Esophagus (tissue), 2 donors: ENCODE results near the gene NCR2. TPM values are rescaled to one million over a fixed set of nuclear protein-coding genes. Genes with fewer than 3 reads are reported as not detected.

ENCODE experiments used
- H3K27ac ChIP-seq, 2 donors: one replicate each; pipeline ENCODE4 v1.5.1; 2013; ENCODE audit warnings: low read depth in 2 of 2, mild to moderate bottlenecking in 2 of 2, inconsistent platforms in 1 of 2, low read length in 1 of 2, moderate library complexity in 1 of 2
- H3K27me3 ChIP-seq, 2 donors: one replicate each; pipeline ENCODE4 v1.6.1; 2013; ENCODE audit warnings: low read length in 2 of 2, control low read depth in 1 of 2, mild to moderate bottlenecking in 1 of 2; ENCODE audit not compliant: insufficient read depth in 2 of 2, control insufficient read depth in 1 of 2
- H3K36me3 ChIP-seq, 2 donors: one replicate each; pipeline ENCODE4 v1.6.1; 2013; ENCODE audit warnings: low read length in 1 of 2; ENCODE audit not compliant: control insufficient read depth in 2 of 2, insufficient read depth in 2 of 2
- H3K4me1 ChIP-seq, 2 donors: one replicate each; pipeline ENCODE4 v1.6.1; 2013; ENCODE audit warnings: low read length in 1 of 2; ENCODE audit not compliant: control insufficient read depth in 2 of 2, insufficient read depth in 2 of 2
- H3K4me3 ChIP-seq, 2 donors: one replicate each; pipeline ENCODE4 v1.5.1; 2013; ENCODE audit warnings: low read length in 2 of 2, mild to moderate bottlenecking in 2 of 2, low read depth in 1 of 2, moderate library complexity in 1 of 2
- H3K9me3 ChIP-seq, 2 donors: one replicate each; pipeline ENCODE4 v1.6.1; 2013; ENCODE audit warnings: mild to moderate bottlenecking in 2 of 2, low read depth in 1 of 2, low read length in 1 of 2, moderate library complexity in 1 of 2; ENCODE audit not compliant: control insufficient read depth in 2 of 2, insufficient read depth in 1 of 2
- WGBS, 2 donors: extraction: QIAGEN DNeasy Blood & Tissue Kit; methylation state at CpG; one replicate each; pipeline ENCODE4 v1.1.7; 2013; 5-methylcytosine and 5-hydroxymethylcytosine counted together
- polyA plus RNA-seq, 2 donors: library from polyadenylated mRNA; stranded (reverse); fragments of 200-250 nt; gene quantifications; one replicate each; pipeline ENCODE4 v1.2.3, GENCODE V29; 2013
- donor health status: healthy with polysubstance abuse.
- donor health status: Bipolar disorder and iron deficiency.

NCR2 gene
- polyA plus RNA-seq, 2 donors: not detected

DNA sequence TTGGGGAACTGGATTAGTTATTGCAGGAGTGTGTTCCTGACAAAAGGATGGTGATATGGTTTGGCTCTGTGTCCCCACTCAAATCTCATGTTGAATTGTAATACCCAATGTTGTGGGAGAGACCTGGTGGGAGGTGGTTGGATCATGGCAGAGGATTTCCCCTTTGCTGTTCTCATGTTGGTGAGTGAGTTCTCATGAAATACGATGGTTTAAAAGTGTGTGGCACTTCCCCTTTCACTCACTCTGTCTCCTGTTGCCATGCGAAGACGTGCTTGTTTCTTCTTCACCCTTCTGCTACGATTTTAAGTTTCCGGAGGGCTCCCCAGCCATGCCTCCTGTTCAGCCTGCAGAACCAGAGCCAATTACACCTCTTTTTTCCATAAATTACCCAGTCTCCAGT, 32.8 kb upstream of the NCR2 start:
- Histone ChIP-seq H3K36me3 (no peaks in the 10 kb centered on the region), H3K4me3 (no peak overlapping the region), H3K9me3 (no peaks in the 10 kb centered on the region), H3K27me3 (no peaks in the 10 kb centered on the region), H3K4me1 (no peaks in the 10 kb centered on the region), H3K27ac (no peak overlapping the region)
- WGBS, 2 donors: 67 to 73% methylated on average over 5 of the region's 5 CpGs

DNA sequence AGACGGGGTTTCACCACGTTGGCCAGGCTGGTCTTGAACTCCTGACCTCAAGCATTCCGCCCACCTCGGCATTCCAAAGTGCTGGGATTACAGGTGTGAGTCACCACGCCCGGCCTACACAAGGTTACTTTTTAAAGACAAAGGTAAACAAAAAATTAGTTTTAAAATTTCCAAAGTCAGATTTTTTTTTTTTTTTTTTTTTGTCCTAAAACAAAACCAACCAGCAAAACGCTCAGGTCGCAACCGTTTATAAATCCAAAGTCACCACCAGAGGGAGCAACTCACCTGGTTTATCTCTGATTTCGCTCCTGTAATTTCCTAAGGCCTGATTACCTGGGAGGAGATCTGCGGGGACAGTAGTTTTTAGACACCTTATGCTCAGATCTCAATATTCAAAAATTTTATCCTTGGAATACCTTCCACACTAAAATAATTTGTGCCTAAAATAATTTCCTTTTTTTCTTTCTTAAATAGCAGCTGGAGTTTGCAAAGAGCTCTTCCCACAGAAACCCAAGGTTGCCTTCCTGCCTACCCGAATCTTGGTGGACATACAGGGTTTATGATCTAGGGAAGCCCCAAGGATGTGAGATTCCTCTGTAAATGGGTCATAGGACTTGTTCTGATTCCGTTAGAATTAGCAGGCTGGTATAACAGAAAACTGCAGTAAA, 29.1 kb upstream of the NCR2 start:
- H3K9me3 ChIP-seq: no peaks in the 10 kb centered on the region
- no peaks in the 10 kb centered on the region for H3K27me3 ChIP-seq
- H3K36me3 ChIP-seq: no peaks in the 10 kb centered on the region
- WGBS, 2 donors: 23 to 24% methylated on average over 13 of the region's 13 CpGs
- no peak overlapping the region for H3K27ac ChIP-seq
- H3K4me3 ChIP-seq: no peak overlapping the region
- H3K4me1 ChIP-seq: no peaks in the 10 kb centered on the region

- H3K4me1 ChIP-seq: peaks cover 0 to 3% of the 10 kb centered on the region in 2 donors
- H3K36me3 ChIP-seq: no peaks in the 10 kb centered on the region
- no peak overlapping the region for H3K4me3 ChIP-seq
- H3K9me3 ChIP-seq: no peaks in the 10 kb centered on the region
- H3K27me3 ChIP-seq: peaks cover 0 to 2% of the 10 kb centered on the region in 2 donors
- 58 to 59% methylated on average over 2 of the region's 2 CpGs for WGBS, 2 donors
- no peak overlapping the region for H3K27ac ChIP-seq
These were observed 20.2 kb upstream of the NCR2 start for GRCh38 chr6:41315203-41315602.

- no peak overlapping the region for H3K27ac ChIP-seq
- no peaks in the 10 kb centered on the region for H3K9me3 ChIP-seq
- H3K4me3 ChIP-seq: no peak overlapping the region
- H3K36me3 ChIP-seq: no peaks in the 10 kb centered on the region
- peaks cover 0 to 3% of the 10 kb centered on the region in 2 donors for H3K4me1 ChIP-seq
- peaks cover 0 to 2% of the 10 kb centered on the region in 2 donors for H3K27me3 ChIP-seq
- WGBS, 2 donors: 81 to 83% methylated on average over 1 of the region's 1 CpG
These were observed 19.3 kb upstream of the NCR2 start for GRCh38 chr6:41315943-41316620.

- no peak overlapping the region for H3K27ac ChIP-seq
- WGBS, 2 donors: 31 to 32% methylated on average over 9 of the region's 9 CpGs
- no peak overlapping the region for H3K4me3 ChIP-seq
- peaks cover 0 to 2% of the 10 kb centered on the region in 2 donors for H3K27me3 ChIP-seq
- H3K9me3 ChIP-seq: no peaks in the 10 kb centered on the region
- no peaks in the 10 kb centered on the region for H3K36me3 ChIP-seq
- H3K4me1 ChIP-seq: peaks cover 0 to 3% of the 10 kb centered on the region in 2 donors
These were observed 17.2 kb upstream of the NCR2 start for GRCh38 chr6:41318261-41318653.

DNA sequence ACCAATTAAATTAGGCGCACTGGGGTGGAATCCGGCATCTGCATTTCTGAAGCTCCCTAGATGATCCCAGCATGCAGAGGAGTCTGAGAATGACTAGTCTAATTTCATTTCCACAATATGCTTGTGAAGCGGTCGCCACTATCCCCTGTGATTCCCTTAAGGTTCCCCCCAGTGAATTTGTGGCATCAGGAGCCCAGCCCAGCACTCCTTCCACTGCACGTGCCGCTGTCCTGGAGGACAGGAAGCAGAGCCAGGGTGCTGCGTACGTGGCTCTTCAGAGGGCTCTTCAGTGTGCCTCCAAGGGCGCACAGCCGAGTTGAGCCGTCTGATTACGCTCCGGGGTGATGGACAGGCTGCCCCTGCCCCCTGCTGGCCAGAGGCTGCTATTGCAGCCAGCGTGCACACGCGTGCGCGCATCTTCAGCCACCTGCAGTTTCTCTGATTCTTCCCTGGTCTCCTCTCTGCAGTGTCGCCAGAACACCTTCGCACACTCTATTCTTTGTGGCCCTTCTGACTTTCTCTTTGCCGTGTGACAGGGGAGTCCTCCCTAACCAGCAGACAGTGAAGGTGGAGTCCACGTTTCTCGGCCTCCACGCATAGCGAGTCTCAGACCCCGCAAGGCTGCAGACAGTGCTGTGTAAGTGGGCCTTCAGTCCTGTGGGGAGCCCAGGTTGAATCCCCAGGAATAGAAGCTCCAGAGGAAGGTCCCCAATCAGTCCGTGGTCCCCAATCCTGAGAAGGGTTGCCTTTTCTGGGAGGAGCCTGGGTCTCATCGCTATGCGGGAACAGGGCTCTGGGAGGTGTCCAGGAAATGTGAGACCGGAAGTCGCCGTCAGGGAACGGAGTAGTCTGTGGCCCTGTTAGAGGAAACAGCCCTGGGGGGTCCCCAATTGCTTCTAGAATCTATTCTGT, 16.5 kb upstream of the NCR2 start:
- no peaks in the 10 kb centered on the region for H3K9me3 ChIP-seq
- WGBS, 2 donors: 23% methylated on average over 33 of the region's 33 CpGs
- H3K36me3 ChIP-seq: no peaks in the 10 kb centered on the region
- peaks cover 0 to 3% of the 10 kb centered on the region in 2 donors for H3K4me1 ChIP-seq
- no peak overlapping the region for H3K4me3 ChIP-seq
- H3K27me3 ChIP-seq: peaks cover 0 to 2% of the 10 kb centered on the region in 2 donors
- no peak overlapping the region for H3K27ac ChIP-seq

- 76 to 90% methylated on average over 4 of the region's 4 CpGs for WGBS, 2 donors
- no peak overlapping the region for H3K27ac ChIP-seq
- no peaks in the 10 kb centered on the region for H3K36me3 ChIP-seq
- no peaks in the 10 kb centered on the region for H3K9me3 ChIP-seq
- no peak overlapping the region for H3K4me3 ChIP-seq
- H3K27me3 ChIP-seq: peaks cover 0 to 6% of the 10 kb centered on the region in 2 donors
- peaks cover 0 to 3% of the 10 kb centered on the region in 2 donors for H3K4me1 ChIP-seq
These were observed 14.2 kb upstream of the NCR2 start for GRCh38 chr6:41321183-41321582.

DNA sequence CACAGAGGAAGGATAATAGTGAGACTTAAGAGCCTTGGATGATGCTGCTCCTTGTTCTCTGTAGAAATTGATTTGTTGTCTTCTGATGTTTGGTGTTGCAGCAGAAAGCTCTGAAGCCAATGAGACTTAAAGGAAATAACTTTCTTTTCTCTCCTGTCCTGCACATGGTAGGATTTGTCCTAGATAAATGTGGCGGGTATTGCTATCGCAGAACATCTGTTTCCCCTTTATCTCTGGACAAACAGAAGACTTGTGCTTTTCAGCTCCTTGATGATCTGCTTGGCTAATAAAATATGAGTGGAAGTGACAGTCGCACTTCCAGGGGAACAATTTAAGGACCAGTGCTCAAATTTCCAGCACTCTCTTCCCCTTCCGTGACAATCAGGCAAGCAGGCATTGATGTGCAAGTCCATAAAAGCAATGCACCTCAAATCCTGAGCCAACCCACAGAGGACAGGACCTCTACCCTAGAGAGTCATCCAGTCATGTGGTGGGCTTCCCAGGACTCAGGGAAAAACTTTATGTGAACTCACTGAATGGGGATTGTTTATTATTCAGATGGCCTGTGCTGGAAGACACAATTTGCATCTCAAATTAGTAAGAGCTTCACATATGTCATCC, 9.9 kb upstream of the NCR2 start:
- WGBS, 2 donors: 69 to 71% methylated on average over 4 of the region's 4 CpGs
- Histone ChIP-seq H3K27me3 (peaks cover 0 to 5% of the 10 kb centered on the region in 2 donors), H3K9me3 (no peaks in the 10 kb centered on the region), H3K4me1 (no peaks in the 10 kb centered on the region), H3K4me3 (no peak overlapping the region), H3K27ac (no peak overlapping the region), H3K36me3 (no peaks in the 10 kb centered on the region)

GRCh38 chr6:41326092-41326491, 9.3 kb upstream of the NCR2 start:
- H3K27me3 ChIP-seq: peaks cover 0 to 5% of the 10 kb centered on the region in 2 donors

More at GRCh38 chr6:41326092-41326491, 9.3 kb upstream of the NCR2 start:
- Histone ChIP-seq H3K9me3 (no peaks in the 10 kb centered on the region), H3K27ac (no peak overlapping the region), H3K4me1 (no peaks in the 10 kb centered on the region), H3K36me3 (no peaks in the 10 kb centered on the region), H3K4me3 (no peak overlapping the region)
- 59 to 62% methylated on average over 9 of the region's 9 CpGs for WGBS, 2 donors
